Natural killer cell (primary cell): ENCODE measurements around the gene VPS54. TPM values are rescaled to one million over a fixed set of nuclear protein-coding genes. Genes with fewer than 3 reads are reported as not detected.

Experiments used
- ATAC-seq, 3 donors: fragments of 150-1000 bp in 2 of 3; fragments of 200-7000 bp in 1 of 3; cut with Tn5 transposase; 1 replicate in 1 of 3; 2 replicates in 2 of 3; pipeline ENCODE4 v1.10.0; 2021; ENCODE audit warnings: mild to moderate bottlenecking in 2 of 3, moderate library complexity in 2 of 3
- DNase-seq, 2 donors: peaks; one replicate each; pipeline versions ENCODE4 v3.0.0 to v3.0.0-alpha.2; 2013 to 2021; ENCODE audit warnings: mixed read lengths in 1 of 2
- H3K27ac ChIP-seq: one replicate; pipeline ENCODE4 v1.5.1; 2013; ENCODE audit warnings: mild to moderate bottlenecking, low read length
- H3K27me3 ChIP-seq: one replicate; pipeline ENCODE4 v1.6.1; 2013; ENCODE audit warnings: low read length; ENCODE audit not compliant: control insufficient read depth, insufficient read depth
- H3K36me3 ChIP-seq: one replicate; pipeline ENCODE4 v1.6.1; 2013; ENCODE audit warnings: low read length; ENCODE audit not compliant: control insufficient read depth, insufficient read depth
- H3K4me1 ChIP-seq: one replicate; pipeline ENCODE4 v1.6.1; 2013; ENCODE audit warnings: low read length; ENCODE audit not compliant: control insufficient read depth, insufficient read depth
- H3K4me3 ChIP-seq: one replicate; pipeline ENCODE4 v1.5.1; 2013; ENCODE audit warnings: low read length
- H3K9me3 ChIP-seq: one replicate; pipeline ENCODE4 v1.6.1; 2013; ENCODE audit warnings: low read length; ENCODE audit not compliant: control insufficient read depth, insufficient read depth
- H3K27ac Mint-ChIP-seq, 2 donors: one replicate each; pipeline ENCODE4 v1.8.0; 2022; ENCODE audit warnings: mild to moderate bottlenecking in 2 of 2, mixed read lengths in 2 of 2, moderate library complexity in 1 of 2
- H3K27me3 Mint-ChIP-seq, 2 donors: one replicate each; pipeline ENCODE4 v1.8.0; 2022; ENCODE audit warnings: low read depth in 2 of 2, mixed read lengths in 2 of 2
- H3K36me3 Mint-ChIP-seq: one replicate; pipeline ENCODE4 v1.8.0; 2022; ENCODE audit warnings: mixed read lengths
- H3K4me1 Mint-ChIP-seq, 2 donors: one replicate each; pipeline ENCODE4 v1.8.0; 2022; ENCODE audit warnings: mixed read lengths in 2 of 2
- H3K4me3 Mint-ChIP-seq: one replicate; pipeline ENCODE4 v1.8.0; 2022; ENCODE audit warnings: mild to moderate bottlenecking, moderate library complexity, mixed read lengths
- H3K9me3 Mint-ChIP-seq, 2 donors: one replicate each; pipeline ENCODE4 v1.8.0; 2022; ENCODE audit warnings: mixed read lengths in 2 of 2
- WGBS: methylation state at CpG from one replicate; pipeline ENCODE4 v1.1.7; 2013; ENCODE audit warnings: missing lambda C conversion rate; ENCODE audit not compliant: insufficient coverage; 5-methylcytosine and 5-hydroxymethylcytosine counted together
- intact Hi-C: fragments of 100-400 bp; cut with micrococcal nuclease; formaldehyde crosslinking; loops from one replicate; pipeline ENCODE4 v1.14.2; 2022
- total RNA-seq, 4 donors: library from RNA; stranded (reverse); fragments of 120-200 nt in 1 of 4; gene quantifications; one replicate each; pipeline versions ENCODE4 v1.2.3 to v1.2.4, GENCODE V29; 2013 to 2022
- TF ChIP-seq, protein P1 (sequence below): fragments of 200-600 bp; IDR thresholded peaks from one replicate; pipeline ENCODE4 v1.8.0; 2022; ENCODE audit warnings: antibody characterized with exemption

Gene VPS54
- total RNA-seq, 3 donors from 2014 or later (not counting 1 experiment from before 2014, with no cell fraction given) = 12.1 to 17.3 (median 13.5) TPM

- TF ChIP-seq, protein P1, sequence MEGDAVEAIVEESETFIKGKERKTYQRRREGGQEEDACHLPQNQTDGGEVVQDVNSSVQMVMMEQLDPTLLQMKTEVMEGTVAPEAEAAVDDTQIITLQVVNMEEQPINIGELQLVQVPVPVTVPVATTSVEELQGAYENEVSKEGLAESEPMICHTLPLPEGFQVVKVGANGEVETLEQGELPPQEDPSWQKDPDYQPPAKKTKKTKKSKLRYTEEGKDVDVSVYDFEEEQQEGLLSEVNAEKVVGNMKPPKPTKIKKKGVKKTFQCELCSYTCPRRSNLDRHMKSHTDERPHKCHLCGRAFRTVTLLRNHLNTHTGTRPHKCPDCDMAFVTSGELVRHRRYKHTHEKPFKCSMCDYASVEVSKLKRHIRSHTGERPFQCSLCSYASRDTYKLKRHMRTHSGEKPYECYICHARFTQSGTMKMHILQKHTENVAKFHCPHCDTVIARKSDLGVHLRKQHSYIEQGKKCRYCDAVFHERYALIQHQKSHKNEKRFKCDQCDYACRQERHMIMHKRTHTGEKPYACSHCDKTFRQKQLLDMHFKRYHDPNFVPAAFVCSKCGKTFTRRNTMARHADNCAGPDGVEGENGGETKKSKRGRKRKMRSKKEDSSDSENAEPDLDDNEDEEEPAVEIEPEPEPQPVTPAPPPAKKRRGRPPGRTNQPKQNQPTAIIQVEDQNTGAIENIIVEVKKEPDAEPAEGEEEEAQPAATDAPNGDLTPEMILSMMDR = no peak
- no peaks in the 10 kb centered on the region for H3K27me3 Mint-ChIP-seq
- no peaks in the 10 kb centered on the region for H3K27me3 ChIP-seq
- H3K4me1 Mint-ChIP-seq = peaks cover 17 to 18% of the 10 kb centered on the region in 2 donors
- no peak overlapping the region for H3K27ac Mint-ChIP-seq
- H3K36me3 ChIP-seq = peaks cover 6% of the 10 kb centered on the region
- no peaks in the 10 kb centered on the region for H3K9me3 Mint-ChIP-seq
- H3K4me3 Mint-ChIP-seq = no peak overlapping the region
- 96% methylated on average over 7 of the region's 7 CpGs for WGBS
- H3K4me3 ChIP-seq = no peak overlapping the region
- no peaks in the 10 kb centered on the region for H3K4me1 ChIP-seq
- H3K27ac ChIP-seq = no peak overlapping the region
- H3K36me3 Mint-ChIP-seq = peaks cover 6% of the 10 kb centered on the region
- DNase-seq = no peak
- no peak for ATAC-seq
- H3K9me3 ChIP-seq = no peaks in the 10 kb centered on the region
- intact Hi-C loops = no loop called here
These were observed 92.4 kb downstream of the VPS54 start for GRCh38 chr2:63926815-63927214.

- TF ChIP-seq, protein P1 = no peak
- Histone ChIP-seq H3K4me3 (no peak overlapping the region), H3K27ac (no peak overlapping the region), H3K4me1 (no peaks in the 10 kb centered on the region), H3K9me3 (no peaks in the 10 kb centered on the region), H3K36me3 (peaks cover 48% of the 10 kb centered on the region), H3K27me3 (no peaks in the 10 kb centered on the region)
- Mint-ChIP-seq H3K27ac (no peak overlapping the region), H3K4me1 (no peaks in the 10 kb centered on the region), H3K9me3 (no peaks in the 10 kb centered on the region), H3K4me3 (no peak overlapping the region), H3K36me3 (peaks cover 23% of the 10 kb centered on the region), H3K27me3 (no peaks in the 10 kb centered on the region)
- 100% methylated on average over 1 of the region's 1 CpG for WGBS
- DNase-seq (no peak), ATAC-seq (no peak)
- intact Hi-C loops = no loop called here
These were observed 104.9 kb downstream of the VPS54 start for GRCh38 chr2:63914311-63914710.

- intact Hi-C loops = no loop called here
- TF ChIP-seq, protein P1 = no peak
- no peak overlapping the region for H3K4me3 Mint-ChIP-seq
- H3K9me3 Mint-ChIP-seq = peaks cover 0 to 2% of the 10 kb centered on the region in 2 donors
- Histone ChIP-seq H3K4me1 (no peaks in the 10 kb centered on the region), H3K9me3 (peaks cover 5% of the 10 kb centered on the region), H3K27me3 (no peaks in the 10 kb centered on the region), H3K4me3 (no peak overlapping the region), H3K27ac (no peak overlapping the region), H3K36me3 (peaks cover 24% of the 10 kb centered on the region)
- no peak for ATAC-seq
- peaks cover 24% of the 10 kb centered on the region for H3K36me3 Mint-ChIP-seq
- H3K27ac Mint-ChIP-seq = no peak overlapping the region
- no peaks in the 10 kb centered on the region for H3K27me3 Mint-ChIP-seq
- no peaks in the 10 kb centered on the region for H3K4me1 Mint-ChIP-seq
- 92% methylated on average over 2 of the region's 2 CpGs for WGBS
- DNase-seq = no peak
These were observed 116.2 kb downstream of the VPS54 start for GRCh38 chr2:63903003-63903402.

GRCh38 chr2:63902149-63902548 is 117.1 kb downstream of the VPS54 start:
- H3K36me3 ChIP-seq = peaks cover 24% of the 10 kb centered on the region
- DNase-seq (no peak), ATAC-seq (no peak)
- intact Hi-C loops = no loop called here
- H3K36me3 Mint-ChIP-seq = peaks cover 24% of the 10 kb centered on the region
- H3K4me3 ChIP-seq = no peak overlapping the region
- no peak overlapping the region for H3K27ac ChIP-seq
- H3K9me3 Mint-ChIP-seq = peaks cover 0 to 2% of the 10 kb centered on the region in 2 donors
- peaks cover 5% of the 10 kb centered on the region for H3K9me3 ChIP-seq
- H3K27ac Mint-ChIP-seq = no peak overlapping the region
- H3K27me3 Mint-ChIP-seq = no peaks in the 10 kb centered on the region
- no peaks in the 10 kb centered on the region for H3K4me1 Mint-ChIP-seq
- TF ChIP-seq, protein P1 = no peak
- H3K4me3 Mint-ChIP-seq = no peak overlapping the region
- no peaks in the 10 kb centered on the region for H3K4me1 ChIP-seq
- no peaks in the 10 kb centered on the region for H3K27me3 ChIP-seq
